NCI-H82 treated with DMSO at 0.1 percent for 48 hours (cell line): ENCODE measurements around the gene IP6K3.

Experiments
- DNase-seq: peaks from one replicate; lab custom pipeline; 2025; ENCODE audit not compliant: unreplicated experiment; lab: John Stamatoyannopoulos, UW

IP6K3 gene

DNA sequence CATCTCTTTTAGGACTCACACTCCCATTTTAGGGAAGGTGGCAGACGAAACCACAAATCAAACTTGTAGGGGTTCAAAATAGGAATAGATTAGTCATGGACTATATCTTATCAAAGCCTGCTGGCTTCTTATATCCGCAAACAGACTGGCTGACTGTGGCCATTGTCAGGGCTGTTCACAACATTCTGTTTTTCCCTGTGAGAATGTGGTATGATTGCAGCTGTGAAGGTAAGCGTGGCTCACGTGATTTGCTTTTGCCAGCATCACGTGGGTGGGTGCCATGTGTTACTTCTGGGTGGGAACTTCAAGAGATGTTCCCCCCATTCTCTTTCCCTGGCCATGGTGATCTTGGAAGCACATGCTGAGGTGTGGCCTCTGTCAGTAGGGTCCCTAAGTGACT, 5.9 kb downstream of the IP6K3 start:
- no peak for DNase-seq

DNA sequence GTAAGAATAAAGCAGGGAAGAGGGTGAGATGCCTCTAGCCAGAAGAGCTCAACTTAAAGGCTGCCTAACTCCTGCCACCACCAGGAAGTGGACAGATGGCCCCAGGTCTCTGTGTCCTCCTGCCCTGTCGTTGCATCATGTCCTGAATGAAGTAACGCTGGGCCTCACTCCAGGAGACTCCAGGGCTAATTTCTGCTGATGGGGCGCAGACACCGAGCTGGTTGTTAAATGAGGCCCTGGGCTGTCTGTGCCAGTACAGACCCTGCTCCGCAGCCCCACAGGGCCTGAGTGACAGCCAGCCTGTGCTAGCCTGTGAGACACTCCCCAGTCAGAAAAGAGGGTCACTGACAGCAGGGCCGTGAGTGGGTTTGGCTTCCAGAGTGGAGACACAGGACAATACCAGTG, 6.5 kb downstream of the IP6K3 start:
- DNase-seq = no peak

DNA sequence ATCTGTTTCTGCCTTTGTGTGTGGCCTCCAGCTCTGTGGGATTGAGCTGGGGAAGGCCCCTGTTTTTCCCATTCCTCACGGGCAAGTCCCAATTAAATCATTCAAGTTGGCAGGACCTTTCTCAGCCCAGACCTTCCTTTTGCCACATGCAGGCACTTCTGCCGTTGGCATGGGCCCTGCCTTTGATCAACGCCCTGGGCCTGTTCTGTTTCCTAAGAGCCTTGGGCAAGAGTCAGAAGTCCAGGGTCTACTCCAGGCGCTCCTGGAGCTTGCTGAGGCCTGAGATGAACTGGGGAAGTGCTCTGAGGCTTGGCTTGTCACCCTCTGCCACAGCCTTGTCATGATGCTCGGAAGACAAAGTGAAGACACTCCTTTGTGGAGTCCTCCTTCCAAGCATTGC, 7.1 kb downstream of the IP6K3 start:
- no peak for DNase-seq

DNA sequence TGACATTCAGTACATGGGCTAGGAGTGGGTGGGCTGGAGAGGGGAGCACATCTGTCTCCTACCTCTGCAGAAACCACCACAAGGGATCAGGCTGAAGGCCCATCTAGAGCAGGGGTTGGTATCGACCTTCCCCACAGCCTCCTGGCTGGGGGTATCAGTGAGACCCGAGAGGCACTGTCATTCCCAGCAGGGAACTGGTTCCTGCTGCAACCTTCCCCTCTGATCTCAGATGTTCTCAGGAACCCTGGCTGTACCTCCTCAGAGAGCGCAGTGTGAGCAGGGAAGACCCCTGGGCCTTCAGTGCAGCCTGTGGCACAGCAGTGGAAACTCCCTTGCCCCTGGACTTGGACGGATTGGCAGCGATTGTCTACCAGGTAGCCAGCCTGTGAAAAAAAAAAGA, 7.8 kb downstream of the IP6K3 start:
- DNase-seq = no peak

DNA sequence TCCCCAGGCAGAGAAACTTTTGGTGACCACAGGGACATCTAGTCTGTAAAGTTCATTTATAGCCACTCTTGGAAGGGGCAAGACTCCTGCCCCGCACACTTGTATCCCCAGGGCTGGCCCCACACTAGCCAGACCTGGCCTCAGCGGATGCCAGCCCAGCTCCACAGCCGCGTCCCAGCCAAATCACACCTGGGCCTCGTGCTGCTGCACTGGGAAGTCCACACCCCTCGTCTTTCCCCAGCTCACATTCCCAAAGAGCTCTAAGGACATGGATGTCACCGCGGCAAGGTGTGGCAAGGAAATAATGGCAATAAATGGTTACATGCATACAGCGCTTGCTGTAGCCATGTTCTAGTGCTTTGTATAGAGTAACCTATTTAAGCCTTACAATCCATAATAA, 8.6 kb downstream of the IP6K3 start:
- DNase-seq = no peak

DNA sequence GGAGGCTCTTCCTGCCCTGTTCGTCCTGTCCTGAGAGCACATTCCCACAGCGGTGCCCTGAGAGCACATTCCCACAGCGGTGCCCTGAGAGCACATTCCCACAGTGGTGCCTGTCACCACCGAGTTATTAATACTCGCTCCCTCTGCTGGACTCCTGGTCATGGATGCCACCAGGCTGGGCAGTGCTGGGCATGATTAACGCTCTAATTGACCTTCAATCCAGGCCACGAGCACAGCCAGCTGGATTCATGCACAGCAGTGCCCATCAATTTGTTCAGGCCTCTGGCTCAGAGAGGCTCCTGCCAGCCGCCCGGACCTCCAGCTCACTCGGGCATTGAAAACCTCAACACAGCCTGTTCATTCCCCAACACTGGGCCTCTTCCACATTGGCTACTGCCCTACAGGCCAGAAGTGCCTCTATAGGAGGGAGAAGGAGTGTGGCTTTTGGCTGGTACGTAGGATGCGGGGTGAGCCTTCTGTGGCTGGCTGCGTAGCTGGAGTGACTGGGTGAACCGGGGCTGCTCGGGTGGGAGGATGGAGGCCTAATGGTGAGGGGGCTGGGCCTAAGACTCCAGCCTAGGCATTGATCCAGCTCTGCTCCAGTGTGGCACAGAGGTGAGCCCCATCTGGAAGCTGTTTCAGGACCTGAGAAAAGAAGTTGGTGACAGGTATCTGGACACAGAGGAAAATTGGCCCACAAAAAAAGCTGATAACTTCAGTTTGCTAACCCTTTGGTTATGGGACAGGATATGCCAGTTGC, 9.3 kb downstream of the IP6K3 start:
- no peak for DNase-seq

DNA sequence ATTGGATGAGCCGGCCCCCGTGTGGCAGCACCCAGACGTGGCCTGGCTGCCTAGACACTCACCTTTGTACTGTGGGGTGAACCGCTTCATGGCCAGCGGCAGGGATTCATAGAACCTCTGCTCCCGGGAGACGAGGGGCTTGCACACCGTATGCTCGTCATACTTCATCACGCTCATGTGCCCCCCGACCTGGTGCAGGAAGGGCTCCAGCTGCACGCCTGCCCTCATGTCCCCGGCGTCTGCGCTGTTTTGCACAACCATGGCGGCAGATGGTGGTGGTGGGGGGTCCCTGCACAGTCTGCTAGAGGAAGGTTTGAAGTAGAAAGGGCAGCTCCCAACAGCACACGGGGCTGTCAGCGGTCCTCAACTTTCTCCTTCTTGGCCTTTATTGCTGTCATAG, 11.5 kb downstream of the IP6K3 start:
- DNase-seq = no peak

DNA sequence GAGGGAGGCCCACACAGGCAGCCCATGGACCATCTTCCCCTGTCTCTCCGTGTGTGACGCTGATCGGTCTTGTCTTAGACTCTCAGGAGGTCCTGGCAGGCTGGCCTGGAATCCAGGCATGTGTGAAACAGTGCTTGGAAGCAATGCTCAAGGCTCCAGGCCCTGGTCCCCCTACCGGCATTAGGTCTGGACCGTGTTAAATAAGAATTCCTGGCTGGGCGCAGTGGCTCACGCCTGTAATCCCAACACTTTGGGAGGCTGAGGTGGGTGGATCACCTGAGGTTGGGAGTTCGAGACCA, 13.0 kb downstream of the IP6K3 start:
- no peak for DNase-seq

DNA sequence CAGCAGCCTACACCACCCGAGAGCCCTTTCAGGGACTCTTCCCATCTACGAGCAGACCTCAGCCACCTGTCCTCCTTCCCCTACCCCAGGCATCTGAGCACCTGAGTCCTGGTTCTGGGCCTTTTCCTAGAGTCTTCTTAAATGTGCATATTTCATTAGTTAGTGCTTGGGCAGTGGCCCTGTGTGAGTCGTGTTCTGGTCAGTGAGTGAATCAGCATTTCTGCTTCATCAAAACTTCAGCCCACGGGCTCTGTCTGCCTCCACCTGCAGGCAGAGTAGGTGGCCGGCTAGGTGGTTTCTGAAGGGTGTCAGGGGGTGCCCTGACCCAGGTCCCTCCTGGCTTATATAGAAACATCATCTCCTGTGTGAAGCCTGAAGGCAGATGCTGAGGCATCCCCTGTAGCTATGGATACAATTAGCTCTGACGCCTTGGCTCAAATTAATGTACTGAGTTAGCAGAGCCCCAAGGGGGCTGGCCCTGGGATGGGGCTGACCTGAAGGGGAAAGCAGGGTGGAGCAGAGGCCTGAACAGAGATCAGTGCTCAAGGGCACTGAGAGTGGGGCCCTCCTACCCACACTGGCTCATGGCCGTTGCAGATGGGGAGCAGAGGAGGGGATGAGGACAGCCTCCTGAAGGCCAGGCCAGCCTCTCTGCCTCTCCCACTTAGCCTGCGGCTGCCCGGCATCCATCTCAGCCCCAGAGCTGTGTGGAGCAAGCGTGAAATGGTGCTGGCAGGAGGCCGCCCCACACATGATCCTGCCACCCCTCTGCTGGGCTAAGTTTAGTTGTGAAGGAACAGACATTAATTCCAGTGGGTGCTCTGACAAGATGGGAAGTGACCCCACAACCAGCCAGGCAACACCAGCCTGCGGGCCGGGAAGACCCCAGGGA, 13.6 kb downstream of the IP6K3 start:
- no peak for DNase-seq

DNA sequence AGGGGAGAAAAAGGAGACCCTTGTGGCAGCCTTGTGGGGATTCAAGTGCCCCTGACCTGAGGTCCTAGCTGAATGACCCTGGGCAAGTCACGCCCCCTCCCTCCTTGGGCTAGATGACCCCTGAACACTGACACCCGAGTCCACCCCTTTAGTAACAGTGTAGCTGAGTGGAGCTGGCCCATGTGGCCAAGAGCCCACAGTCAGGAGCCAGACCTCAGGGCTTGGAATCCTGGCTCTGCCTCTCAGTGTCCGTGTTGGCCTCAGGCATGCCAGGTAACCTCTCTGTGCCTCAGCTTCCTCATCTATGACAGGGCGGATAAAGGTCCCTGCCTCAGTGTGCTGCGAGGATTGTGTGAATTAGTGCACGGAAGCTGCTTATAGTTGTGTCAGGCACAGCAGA, 14.3 kb downstream of the IP6K3 start:
- no peak for DNase-seq

DNA sequence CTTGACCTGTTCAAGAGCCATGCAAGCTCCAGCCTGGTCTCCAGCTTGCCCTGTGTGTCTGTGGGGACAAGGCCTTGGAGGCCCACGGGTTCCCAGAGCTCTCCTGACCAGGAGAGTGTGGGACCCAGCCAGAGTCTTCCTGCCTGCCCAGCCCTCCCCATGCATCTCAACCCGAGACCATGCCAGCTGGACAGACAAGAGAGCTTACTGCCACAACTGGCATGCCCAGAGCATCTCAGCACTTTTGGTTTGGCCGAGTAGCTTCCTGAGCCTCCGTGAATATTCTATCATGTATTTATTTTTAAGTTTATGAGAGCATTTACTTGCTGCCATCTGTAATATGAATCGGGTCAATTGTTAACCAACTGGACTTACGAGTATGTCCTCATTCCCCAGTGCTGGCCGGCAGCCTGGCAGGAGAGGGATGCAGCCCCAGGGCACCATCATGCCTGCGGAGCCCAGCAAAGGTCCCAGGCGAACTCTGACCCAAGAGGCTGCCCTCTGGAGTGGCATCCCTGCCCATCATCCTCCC, 14.9 kb downstream of the IP6K3 start:
- no peak for DNase-seq

DNA sequence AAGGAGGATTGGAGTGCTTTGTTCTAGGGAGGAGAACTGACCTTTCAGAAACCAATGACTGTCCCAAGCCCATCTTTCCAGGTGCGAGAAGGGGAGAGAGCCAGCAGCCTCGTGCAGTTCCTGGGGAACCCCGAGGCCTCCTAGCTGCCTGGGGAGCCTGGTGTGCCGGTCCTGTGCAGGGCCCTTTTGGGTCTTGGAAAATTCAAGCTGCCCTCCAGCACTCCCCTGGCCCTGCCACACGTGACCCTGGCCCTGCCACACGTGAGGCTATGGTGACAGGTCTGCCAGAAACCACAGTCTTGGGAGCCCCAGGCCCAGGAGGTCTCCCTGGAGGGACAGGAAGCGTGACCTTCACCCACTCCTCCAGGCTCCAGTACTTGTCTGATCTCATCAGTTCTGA, 15.7 kb downstream of the IP6K3 start:
- DNase-seq = no peak

DNA sequence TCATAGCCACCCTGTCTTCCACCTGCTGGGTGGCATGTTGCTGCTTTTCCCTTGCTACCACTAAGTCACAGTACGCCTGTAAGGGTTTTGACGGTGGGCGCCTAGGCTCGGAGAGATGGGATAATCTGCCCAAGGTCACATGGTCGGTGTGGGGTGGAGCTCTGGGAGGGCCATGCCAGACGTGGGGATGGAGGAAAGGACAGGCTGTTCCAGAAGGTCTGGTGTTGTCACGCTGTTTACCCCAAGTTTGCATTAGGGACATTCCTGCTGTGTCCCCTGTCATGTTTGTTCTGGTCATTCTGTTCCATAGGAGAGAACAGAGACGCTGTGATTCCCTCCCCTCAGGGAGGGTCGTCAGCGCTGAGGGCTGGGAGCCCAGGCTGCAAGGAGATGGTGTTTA, 16.1 kb downstream of the IP6K3 start:
- no peak for DNase-seq

DNA sequence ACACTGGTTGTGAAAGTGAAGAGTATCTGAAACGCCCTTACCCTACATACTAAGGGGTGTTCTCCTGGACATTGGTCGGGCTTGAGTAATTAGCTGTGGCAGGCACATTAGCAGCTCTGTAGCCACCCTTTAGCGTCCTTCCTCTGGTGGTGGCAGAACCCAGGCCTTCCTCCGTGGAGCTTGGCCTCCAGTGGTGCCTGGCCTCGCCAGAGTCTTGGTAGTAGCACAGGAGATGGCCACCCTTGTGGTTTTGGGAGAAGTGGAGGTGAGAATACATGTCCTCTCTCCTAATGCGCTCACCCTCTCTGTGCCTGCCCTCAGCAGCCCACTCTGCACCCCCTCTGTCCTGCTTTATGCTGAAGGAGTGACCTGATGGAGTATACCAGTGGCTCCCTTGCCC, 17.6 kb downstream of the IP6K3 start:
- no peak for DNase-seq

DNA sequence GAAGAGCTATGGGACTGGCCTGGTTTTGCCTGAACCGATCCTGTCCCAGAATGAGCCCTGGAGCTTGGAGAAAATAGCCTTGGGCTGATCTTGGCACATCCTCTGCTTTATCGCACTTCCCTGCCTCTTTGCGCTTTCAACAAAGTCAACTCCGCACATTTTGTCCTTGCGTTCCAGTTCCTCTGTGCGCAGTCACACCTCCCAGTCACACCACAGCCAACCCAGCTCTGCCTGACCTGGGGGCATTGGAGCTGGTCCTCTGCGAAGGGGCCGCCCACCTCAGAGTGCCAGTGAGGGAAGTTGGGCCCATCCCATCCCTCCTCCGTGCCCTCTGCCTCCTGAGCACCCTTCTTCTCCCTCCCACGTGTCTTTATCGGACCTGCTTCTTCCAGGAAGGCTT, 18.3 kb downstream of the IP6K3 start:
- no peak for DNase-seq

DNA sequence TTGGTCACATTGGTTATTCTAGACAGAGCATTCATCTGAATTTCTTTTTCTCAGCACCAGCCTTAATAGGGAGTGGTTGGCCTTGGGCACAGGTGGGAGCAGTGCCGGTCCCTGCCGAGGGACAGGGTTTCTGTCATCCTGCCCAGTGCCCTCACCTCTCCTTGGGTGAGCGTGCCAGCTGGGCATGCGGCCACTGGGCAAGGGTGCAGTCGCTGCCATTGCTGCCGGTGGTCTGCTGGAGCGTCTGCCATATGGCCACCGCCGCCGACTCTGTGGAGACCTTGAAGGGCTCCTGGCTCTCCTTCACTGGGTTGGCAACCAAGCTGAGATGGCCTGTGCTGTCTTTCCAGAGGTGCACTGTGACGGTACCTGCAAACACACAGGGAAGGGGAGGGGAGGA, 18.8 kb downstream of the IP6K3 start:
- DNase-seq = no peak

DNA sequence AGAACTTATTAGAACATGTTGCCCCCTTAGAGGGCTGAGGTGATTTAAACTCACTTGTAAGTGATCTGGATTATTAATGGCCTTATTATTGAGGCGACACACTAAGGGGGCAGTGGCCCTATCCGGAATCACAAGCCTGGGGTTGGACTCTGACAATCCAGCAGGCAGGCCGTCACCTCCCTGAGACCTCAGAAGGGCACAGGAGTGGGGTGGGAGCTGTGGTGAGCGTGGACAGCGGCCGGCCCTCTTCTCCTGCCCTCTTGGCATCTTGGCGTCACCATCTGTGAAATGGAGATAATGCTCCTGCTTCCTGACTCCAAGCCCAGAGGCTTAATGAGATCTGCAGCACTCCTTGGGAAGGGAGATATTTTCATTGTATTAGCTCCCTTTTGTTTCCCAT, 19.6 kb downstream of the IP6K3 start:
- no peak for DNase-seq

DNA sequence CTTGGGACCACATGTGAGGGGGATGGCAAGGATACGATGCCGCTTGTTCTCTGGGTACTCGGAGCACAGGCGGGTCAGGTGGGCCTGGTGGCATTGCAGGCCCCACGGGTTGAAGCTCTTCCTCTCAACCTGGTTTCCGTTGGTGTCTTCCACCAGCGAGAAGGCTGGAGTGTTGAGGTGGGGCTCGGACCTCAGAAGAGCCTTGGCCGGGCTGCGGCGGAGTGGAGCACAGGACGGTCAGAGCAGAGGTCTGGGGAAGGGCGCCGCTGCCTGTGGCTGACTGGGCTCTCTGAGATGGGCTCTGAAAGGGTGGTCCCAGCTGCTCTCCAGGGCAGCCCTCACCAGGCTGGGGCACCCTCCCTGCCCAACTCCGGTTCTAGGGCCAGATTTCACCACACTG, 20.0 kb downstream of the IP6K3 start:
- DNase-seq = no peak

DNA sequence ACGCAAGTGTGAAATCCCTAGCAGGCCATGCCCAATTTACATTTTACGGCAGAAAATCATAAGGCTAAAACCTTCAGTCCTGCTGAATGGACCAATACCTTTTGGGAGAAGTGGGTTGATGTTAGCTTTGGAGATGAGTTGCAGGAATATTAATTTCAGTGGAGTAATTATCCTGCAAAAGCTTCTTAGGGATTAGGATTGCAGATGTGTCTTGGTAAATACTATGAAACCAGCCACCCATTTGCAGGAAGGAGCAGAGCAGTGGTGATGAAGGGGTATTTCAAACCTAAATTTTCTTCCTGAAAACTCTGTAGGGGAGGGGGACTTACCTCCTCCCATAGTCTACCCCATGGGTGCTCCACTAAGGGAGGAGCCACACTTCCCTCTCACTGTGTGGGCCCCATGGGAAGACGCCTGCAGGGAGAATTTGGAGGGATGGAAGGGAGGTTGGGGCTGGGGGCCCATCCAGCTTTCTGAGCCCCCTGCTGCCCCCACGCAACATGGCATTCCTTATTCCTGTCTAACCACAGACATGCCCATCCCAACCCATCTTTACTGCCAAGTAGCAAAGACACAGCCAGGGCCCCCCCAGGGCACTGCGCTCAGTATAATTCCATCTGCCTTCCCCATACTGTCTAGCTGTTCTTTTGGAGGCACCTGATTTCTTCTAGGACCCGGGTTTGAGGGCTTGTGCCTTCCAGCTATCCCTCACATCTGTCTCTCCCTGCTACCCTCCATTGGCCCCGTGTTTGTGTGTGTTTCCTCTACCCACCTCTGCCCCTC, 20.6 kb downstream of the IP6K3 start:
- DNase-seq = no peak

DNA sequence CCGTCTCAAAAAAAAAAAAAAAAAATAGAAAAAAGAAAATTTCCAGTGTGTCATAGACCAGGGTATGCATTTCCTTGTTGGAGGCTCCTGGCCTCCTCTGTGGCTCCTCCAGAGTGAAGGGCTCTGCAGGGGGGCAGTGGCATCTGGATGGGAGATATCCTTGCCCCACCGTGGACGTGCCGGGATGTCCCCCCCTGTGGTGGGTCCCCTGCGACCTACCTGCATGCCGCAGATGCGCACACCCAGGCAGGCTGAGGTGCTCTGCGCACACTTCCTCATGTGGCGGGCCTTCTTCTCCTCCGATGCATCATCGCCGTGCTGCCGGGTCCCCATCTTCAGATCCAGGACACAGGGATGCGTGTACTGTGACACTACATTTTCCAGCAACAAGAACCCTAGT, 21.5 kb downstream of the IP6K3 start:
- no peak for DNase-seq

DNA sequence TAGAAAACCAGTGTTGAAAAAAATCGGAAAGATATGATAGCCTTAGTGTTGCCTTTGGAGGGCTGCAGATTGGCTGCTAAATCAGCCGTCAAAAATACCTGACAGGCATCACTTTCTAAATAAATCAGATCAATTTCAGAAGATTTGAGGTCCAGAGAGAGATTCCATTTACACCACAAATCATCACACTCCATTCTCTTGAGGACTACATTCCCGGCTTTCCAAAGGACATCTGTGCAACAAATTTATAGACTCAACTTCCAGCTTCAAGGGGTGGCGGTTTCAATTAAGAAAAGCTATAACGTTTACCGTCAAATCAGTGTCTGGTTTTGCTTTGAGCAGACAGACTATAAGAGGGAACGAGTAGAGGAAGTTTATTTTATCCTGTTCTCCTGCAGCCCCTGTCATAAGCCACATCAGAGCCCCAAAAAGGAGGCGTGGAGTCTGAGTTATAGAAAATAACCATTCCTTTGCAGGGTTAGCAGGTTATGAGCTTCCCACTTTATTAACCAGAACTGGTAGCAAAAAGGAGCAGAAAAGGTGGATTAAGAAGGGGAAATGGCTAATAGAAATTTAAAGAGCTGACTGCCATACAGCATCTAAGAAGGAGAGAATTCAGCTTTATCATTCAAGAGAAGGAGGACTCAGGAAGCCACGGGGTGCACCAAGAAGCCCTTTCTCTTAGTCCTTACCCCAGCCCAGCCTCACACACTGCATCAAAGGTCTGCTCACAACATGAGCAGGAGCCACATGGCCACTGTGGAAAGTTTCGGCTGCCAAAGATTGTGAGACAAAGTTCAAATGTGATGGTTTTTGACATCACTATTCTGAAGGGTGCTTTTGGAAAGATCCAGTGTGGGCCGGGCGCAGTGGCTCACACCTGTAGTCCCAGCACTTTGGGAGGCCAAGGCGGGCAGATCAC, 22.3 kb downstream of the IP6K3 start:
- DNase-seq = no peak
